ENCODE results near the gene DLGAP4.

The DLGAP4 gene

GRCh38 chr20:36498386-36499179 is 192.4 kb downstream of the DLGAP4 start:
- CTCF ChIA-PET = no interaction called here
- POLR2A ChIA-PET = no interaction called here
- TF ChIP-seq CTCF (IDR thresholded peaks at IDR 0.05; ENCODE audit: control extremely low read depth, extremely low read depth, low read depth, missing control alignments) = no peak
- no peak for DNase-seq (ENCODE audit: extremely low spot score)

- POLR2A ChIA-PET = no interaction called here
- TF ChIP-seq CTCF (IDR thresholded peaks at IDR 0.05; ENCODE audit: control extremely low read depth, extremely low read depth, low read depth, missing control alignments) = no peak
- no peak for DNase-seq (ENCODE audit: extremely low spot score)
- CTCF ChIA-PET = no interaction called here
Observed at GRCh38 chr20:36499211-36499610, 193.1 kb downstream of the DLGAP4 start.

- POLR2A ChIA-PET = interaction anchor here (0.7 kb wide), 1 partner anchor 9 kb away, joined by 3 read pairs; no protein-coding TSS in a partner anchor
- CTCF ChIA-PET = interaction anchor here (1.2 to 3.0 kb wide), 2 partner anchors 8 to 92 kb away, joined by 3 to 13 read pairs; no protein-coding TSS in a partner anchor
- no peak for DNase-seq (ENCODE audit: extremely low spot score)
- no peak for TF ChIP-seq CTCF (IDR thresholded peaks at IDR 0.05; ENCODE audit: control extremely low read depth, extremely low read depth, low read depth, missing control alignments)
Observed at GRCh38 chr20:36499723-36500501, 193.8 kb downstream of the DLGAP4 start.

- TF ChIP-seq CTCF (IDR thresholded peaks at IDR 0.05; ENCODE audit: control extremely low read depth, extremely low read depth, low read depth, missing control alignments) = no peak
- ChIA-PET POLR2A (no interaction called here), CTCF (interaction anchor here (1.0 to 3.0 kb wide), 8 partner anchors 9 to 299 kb away, joined by 3 to 13 read pairs (median 3); no protein-coding TSS in a partner anchor)
Observed at GRCh38 chr20:36501367-36502006, 195.3 kb downstream of the DLGAP4 start.

DNA sequence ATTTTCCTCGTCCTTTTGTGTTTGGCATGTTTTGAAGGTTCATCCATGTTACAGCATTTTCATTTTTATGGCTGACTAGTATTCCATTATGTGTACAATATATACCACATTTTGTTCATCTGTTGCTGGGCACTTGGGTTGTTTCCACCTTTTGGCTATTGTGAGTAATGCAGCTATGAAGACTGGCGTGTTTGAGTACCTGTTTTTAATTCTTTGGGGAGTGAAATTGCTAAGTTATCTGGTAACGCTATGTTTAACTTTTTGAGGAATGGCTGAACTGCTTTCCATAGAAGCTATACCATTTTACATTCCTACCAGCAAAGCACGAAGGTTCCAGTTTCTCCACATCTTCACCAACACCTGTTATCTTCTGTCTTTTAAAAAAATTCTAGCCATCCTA is 198.2 kb downstream of the DLGAP4 start:
- CTCF ChIA-PET = no interaction called here
- POLR2A ChIA-PET = no interaction called here
- TF ChIP-seq CTCF (IDR thresholded peaks at IDR 0.05; ENCODE audit: control extremely low read depth, extremely low read depth, low read depth, missing control alignments) = no peak
- DNase-seq (ENCODE audit: extremely low spot score) = no peak

More at GRCh38 chr20:36501367-36502006, 195.3 kb downstream of the DLGAP4 start:
- peak; percentile 57 for DNase-seq (ENCODE audit: extremely low spot score)

- no peak for DNase-seq (ENCODE audit: extremely low spot score)
- TF ChIP-seq CTCF (IDR thresholded peaks at IDR 0.05; ENCODE audit: control extremely low read depth, extremely low read depth, low read depth, missing control alignments) = peak; percentile 20
- CTCF ChIA-PET = interaction anchor here (1.0 to 1.9 kb wide), 7 partner anchors 11 to 303 kb away, joined by 3 to 6 read pairs (median 5); partner anchors contain the start of gene RAB5IF
- POLR2A ChIA-PET = interaction anchor here (0.6 kb wide), 1 partner anchor 101 kb away, joined by 6 read pairs; no protein-coding TSS in a partner anchor
Observed at GRCh38 chr20:36506253-36506652, 200.1 kb downstream of the DLGAP4 start.
